Stimulated activated CD4-positive, alpha-beta T cell treated with anti-CD3 and anti-CD28 coated beads, Interleukin-4, amount 100 ng/mL, for 48 hours (primary cell): ENCODE measurements around the gene KRT4.
"Not testable (repeated sequence)": the region's sequence is repeated elsewhere in the genome, so short reads cannot be mapped to it uniquely, and the experiment has no call there.

Source experiments
- DNase-seq, 2 donors: peaks; one replicate each; pipeline ENCODE4 v3.0.0-alpha.2; 2020; ENCODE audit warnings: low read depth in 2 of 2

Gene KRT4

DNA sequence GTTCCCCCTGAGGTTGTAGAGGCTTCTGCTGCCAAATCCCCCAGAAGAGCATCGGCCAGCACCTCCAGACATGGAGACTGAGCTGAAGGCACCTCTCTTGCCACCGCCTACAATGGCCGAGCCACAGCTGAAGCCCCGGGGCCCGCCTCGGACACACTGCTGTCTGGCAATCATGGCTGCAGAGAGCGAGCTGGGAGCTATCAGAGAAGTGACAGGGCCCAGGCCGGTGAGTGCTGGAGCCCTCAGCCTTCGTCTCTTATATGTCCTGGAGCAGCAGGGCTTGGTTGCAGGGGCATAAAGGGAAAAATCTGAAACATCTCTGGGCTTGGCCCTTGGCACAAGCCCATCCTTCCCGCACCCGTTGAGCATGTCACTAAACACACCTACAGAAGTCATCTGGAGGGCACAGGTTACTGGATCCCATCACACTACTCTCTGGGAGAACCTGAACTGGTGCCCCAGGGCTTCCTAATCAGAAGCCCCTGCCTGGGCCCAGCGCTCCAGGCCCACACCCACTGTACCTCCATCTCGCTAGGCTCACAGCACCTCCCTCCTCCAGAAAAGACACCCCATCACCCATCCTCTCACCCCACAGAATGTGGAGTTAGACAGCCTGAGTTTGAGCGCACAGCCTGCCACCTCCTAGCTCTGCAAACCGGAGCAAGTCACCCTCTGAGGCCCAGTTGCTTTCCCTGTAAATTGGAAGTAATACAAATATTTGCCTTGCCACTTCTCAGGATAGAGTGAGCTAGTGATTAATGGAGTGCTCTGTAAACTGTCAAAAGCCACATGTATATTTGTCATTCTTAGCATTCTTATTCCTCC lies at the start of gene KRT4:
KRT4 (minus strand) TSS at position 232 of the 825 bp plus-strand sequence; CDS start at position 174, 58 bp downstream.
- no peak for DNase-seq

GRCh38 chr12:52862023-52862422 lies 48.1 kb upstream of the KRT4 start:
- DNase-seq, result no peak

GRCh38 chr12:52861511-52861910 lies 47.6 kb upstream of the KRT4 start:
- DNase-seq, result no peak

- DNase-seq, result no peak
Observed at GRCh38 chr12:52860102-52860823, 46.3 kb upstream of the KRT4 start.

DNA sequence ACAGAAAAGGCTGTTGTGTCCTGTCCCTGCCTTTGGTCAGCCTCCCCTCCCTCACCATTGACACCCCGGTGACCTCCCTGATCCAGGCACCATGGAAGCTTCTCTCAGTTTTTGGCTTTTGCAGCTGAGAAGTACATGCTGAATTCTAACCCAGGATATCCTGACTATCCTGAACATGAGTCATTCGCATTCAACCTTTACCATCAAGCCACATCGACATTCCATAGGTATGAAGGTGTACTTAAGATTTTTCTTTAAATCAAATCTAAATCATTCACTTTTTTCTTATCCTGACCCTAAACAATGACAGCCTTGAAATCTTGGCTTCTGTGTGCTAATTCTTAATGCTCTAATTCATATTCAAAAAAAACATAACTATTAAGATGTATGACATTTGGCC lies 43.6 kb upstream of the KRT4 start:
- DNase-seq, result no peak

- DNase-seq, result no peak
Observed at GRCh38 chr12:52856787-52857186, 42.9 kb upstream of the KRT4 start.

DNA sequence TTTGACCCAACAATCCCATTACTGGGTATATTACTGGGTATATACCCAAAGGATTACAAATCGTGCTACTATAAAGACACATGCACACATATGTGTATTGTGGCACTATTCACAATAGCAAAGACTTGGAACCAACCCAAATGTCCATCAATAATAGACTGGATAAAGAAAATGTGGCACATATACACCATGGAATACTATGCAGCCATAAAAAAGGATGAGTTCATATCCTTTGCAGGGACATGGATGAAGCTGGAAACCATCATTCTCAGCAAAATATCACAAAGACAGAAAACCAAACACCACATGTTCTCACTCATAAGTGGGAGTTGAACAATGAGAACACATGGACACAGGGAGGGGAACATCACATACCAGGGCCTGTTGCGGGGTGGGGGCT lies 42.2 kb upstream of the KRT4 start:
- DNase-seq, result not testable (repeated sequence)

DNA sequence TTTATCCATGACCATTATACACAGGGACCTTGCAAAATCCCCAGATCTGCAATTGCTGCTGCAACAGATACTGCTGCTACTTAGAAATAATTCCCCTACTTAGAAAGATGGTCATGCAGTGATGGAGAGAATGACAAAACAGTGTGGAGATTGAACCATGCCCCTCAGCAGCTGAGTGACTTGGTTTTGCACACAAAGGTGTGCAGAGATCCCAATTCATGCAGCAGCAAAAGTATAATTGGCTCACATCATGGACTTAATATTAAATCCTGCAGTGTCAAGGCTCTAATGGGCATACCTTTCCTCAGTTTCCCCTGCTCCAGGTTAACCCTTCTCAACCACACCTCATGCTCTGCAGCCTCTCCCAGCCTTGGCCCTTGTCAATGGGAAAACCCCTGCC lies 37.9 kb upstream of the KRT4 start:
- no peak for DNase-seq

DNA sequence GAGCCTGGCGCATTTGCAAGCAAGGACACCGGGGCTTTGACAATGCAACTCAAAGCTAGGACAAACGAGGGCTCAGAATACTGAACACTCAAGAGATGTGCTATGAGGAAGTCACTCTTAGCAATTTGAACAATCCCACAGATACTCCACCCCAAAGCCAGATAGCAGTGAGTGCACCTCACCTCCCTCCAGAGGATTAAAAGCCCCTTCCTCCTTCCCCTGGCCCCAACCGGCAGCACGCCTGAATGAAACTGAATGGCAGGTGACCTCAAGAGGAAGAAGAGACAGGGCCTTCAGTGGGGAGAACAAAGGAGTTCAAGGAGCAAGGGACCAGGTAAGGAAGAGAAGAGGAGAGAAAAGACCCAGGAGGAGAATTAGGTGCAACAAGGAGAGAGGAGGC lies 36.8 kb upstream of the KRT4 start:
- no peak for DNase-seq

DNA sequence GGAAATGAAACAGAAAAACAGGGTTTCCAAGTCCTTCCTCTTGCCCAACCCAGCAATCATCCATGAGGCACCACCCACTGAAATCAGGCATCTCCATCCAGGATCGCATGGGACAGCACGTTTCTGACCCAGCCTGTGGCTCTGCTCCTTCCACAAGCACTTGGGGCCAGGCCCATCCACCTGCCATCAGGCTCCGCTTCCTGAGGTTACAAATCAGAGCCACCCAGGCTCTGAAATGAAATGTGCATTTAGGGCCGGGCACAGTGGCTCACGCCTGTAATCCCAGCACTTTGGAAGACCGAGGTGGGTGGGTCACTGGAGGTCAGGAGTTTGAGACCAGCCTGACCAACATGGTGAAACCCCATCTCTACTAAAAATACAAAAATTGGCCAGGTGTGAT lies 35.6 kb upstream of the KRT4 start:
- DNase-seq, result no peak

- no peak for DNase-seq
Observed at GRCh38 chr12:52848661-52849255, 34.8 kb upstream of the KRT4 start, which contains the start of gene KRT78. KRT78 (minus strand) TSS chr12:52848994; CDS start chr12:52848930, 64 bp downstream.

- no peak for DNase-seq
Observed at GRCh38 chr12:52847335-52848102, 33.6 kb upstream of the KRT4 start.

- DNase-seq, result no peak
Observed at GRCh38 chr12:52846356-52846970, 32.5 kb upstream of the KRT4 start.

DNA sequence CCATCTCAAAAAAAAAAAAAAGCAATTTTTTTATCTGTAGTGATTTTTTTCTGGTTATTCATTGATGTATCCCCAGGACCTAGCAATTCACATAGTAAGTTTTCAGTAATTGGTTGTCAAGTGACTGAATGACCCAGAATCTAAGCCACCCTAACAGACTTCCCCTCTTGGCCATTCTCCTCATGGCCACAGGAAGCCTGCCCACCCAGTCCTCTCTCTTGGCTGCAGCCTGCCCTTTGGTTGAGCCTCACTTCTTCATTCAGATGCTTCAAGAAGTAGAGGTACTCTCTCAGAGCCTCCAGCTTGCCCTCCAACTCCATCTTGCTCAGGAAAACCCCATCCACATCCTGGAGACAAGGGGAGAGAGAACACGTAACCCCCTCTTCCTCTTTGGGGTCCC lies 32.0 kb upstream of the KRT4 start:
- no peak for DNase-seq

- no peak for DNase-seq
Observed at GRCh38 chr12:52844386-52844785, 30.5 kb upstream of the KRT4 start.

DNA sequence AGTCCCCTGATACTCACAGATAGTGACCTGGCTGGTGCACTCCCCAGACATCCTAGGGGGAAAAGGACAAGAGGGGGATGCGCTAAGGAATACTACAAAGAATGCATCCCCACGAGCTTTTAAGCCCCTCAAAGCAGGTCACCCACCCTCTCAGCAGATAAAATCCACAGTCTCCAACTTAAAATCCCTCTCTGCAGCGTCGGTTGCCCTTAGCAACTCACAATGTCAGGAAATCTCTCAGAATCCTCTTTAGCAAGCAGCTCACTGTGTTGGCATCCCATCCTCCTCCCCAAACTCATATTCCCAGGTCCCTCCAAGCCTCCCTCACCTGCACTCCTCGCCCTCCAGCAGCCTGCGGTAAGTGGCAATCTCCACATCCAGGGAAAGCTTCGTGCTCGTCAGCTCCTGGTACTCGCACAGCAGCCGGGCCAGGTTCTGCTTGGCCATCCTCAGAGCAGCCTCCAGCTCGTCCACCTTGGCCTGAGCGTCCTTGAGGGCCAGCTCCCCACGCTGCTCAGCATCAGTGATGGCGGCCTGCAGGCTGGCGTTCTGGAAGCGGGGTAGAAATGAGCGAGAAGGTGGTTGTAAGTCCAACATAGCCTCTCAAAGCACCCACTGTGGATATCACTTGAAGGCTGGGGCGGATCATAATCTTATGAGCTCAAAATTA lies 25.7 kb upstream of the KRT4 start:
- no peak for DNase-seq

- DNase-seq, result no peak
Observed at GRCh38 chr12:52838609-52839435, 24.9 kb upstream of the KRT4 start.

DNA sequence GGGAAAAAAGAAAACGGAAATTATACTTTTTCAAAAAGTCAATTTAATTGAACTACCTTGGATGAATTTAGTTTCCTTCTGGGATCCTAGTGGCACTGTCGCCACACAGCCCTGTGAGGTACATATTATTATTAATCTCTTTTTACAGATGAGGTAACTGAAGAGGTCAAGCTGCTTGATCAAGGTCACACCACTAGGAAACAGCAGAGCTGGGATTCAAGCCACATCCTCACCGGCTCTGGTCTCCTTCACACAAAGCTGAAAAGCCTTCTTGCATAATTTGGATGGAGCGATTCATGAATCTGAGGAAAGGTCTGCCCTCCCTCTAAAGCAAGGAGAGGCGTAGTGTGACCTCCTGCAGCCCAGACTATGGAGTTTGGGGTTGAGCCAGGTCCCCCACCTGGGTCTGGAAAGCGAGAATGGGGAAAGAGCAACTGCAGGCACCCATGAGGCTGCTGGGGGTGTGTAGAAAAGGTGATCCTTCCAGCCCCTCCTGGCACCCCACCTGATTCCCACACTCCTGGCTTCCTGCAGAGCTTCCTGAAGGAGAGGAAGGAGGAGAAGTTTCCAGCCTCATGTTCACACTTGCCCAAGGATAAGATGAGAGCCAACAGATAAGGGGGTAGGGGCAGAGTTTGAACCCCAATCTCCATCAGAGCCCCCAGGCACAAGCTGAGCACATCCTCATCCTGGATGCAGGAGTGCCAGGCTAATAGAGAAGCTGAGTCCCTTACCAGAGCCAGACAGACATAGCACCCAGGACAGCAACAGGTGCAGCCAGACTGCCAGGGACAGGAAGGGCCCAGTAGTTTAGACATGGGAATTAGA lies 24.1 kb upstream of the KRT4 start:
- DNase-seq, result no peak

GRCh38 chr12:52837413-52837741 lies 23.5 kb upstream of the KRT4 start:
- no peak for DNase-seq
